ENCODE results near the gene HDAC7.

The HDAC7 gene

GRCh38 chr12:47757840-47758583 is 61.7 kb downstream of the HDAC7 start:
- no peaks in the 10 kb centered on the region for H3K36me3 ChIP-seq (ENCODE audit: low read depth)
- ATAC-seq (ENCODE audit: low read depth) (peak; percentile 22), DNase-seq (ENCODE audit: low spot score) (no peak)
- no peaks in the 10 kb centered on the region for H3K9me3 ChIP-seq (ENCODE audit: severe bottlenecking)
- peaks cover 46% of the 10 kb centered on the region for H3K4me1 ChIP-seq (ENCODE audit: insufficient read depth, poor library complexity, severe bottlenecking)
- peak overlapping the region; percentile 40 for H3K4me3 ChIP-seq (ENCODE audit: severe bottlenecking)
- H3K27ac ChIP-seq (ENCODE audit: poor library complexity, severe bottlenecking), result peak overlapping the region; percentile 61
- TF ChIP-seq, protein P1, sequence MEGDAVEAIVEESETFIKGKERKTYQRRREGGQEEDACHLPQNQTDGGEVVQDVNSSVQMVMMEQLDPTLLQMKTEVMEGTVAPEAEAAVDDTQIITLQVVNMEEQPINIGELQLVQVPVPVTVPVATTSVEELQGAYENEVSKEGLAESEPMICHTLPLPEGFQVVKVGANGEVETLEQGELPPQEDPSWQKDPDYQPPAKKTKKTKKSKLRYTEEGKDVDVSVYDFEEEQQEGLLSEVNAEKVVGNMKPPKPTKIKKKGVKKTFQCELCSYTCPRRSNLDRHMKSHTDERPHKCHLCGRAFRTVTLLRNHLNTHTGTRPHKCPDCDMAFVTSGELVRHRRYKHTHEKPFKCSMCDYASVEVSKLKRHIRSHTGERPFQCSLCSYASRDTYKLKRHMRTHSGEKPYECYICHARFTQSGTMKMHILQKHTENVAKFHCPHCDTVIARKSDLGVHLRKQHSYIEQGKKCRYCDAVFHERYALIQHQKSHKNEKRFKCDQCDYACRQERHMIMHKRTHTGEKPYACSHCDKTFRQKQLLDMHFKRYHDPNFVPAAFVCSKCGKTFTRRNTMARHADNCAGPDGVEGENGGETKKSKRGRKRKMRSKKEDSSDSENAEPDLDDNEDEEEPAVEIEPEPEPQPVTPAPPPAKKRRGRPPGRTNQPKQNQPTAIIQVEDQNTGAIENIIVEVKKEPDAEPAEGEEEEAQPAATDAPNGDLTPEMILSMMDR (IDR thresholded peaks at IDR 0.05; ENCODE audit: poor library complexity, severe bottlenecking), result no peak
- no peaks in the 10 kb centered on the region for H3K27me3 ChIP-seq (ENCODE audit: insufficient read depth, poor library complexity, severe bottlenecking)

- ATAC-seq (ENCODE audit: low read depth) (no peak), DNase-seq (ENCODE audit: low spot score) (no peak)
- H3K4me3 ChIP-seq (ENCODE audit: severe bottlenecking), result peak overlapping the region; percentile 40
- H3K4me1 ChIP-seq (ENCODE audit: insufficient read depth, poor library complexity, severe bottlenecking), result peaks cover 52% of the 10 kb centered on the region
- no peaks in the 10 kb centered on the region for H3K36me3 ChIP-seq (ENCODE audit: low read depth)
- H3K27ac ChIP-seq (ENCODE audit: poor library complexity, severe bottlenecking), result peak overlapping the region; percentile 61
- H3K27me3 ChIP-seq (ENCODE audit: insufficient read depth, poor library complexity, severe bottlenecking), result no peaks in the 10 kb centered on the region
- TF ChIP-seq, protein P1 (IDR thresholded peaks at IDR 0.05; ENCODE audit: poor library complexity, severe bottlenecking), result no peak
- H3K9me3 ChIP-seq (ENCODE audit: severe bottlenecking), result no peaks in the 10 kb centered on the region
These were observed 62.3 kb downstream of the HDAC7 start for GRCh38 chr12:47757364-47757839.

DNA sequence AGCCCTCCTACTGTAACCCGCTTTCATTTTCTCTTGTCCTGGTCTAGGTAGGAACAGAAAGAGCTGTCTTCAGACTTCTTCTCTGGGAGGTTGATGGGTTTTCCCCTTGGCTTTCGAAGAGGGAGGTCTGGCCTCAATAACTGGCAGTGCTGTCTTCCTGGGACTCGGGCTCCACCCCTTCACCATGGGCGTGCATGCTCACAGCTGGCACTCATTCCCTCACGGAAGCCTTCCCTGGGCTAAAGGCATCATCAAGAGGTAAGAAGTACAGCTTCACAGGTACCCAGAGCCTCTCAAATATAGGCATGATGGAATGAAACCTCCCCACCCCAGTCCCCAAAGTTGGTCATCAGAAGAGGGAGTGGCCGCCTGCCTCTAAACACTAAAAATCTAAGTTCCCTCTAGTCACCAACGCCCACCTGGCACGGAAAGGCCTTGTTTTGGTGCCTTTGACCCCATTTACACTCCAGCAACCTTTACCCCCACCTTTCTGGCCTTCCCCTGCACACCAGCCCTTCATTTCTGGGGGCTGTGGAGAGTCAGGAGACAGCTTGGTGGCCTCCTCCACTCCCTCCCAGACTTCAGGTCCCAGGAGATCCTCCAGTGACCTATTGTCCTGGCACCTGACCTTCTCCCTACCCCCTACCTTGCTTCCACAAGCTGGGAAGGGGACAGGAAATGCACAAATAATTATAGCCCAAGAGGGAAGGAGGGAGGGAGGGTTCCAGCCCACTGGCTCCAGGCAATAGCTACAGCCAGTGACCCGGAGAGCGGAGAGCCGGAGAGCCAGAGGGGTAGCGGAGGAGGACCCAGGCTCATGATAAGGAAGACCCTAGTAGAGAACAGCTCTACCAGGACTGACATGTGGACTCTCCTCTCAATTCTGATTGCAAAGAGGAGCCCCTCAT is 63.8 kb downstream of the HDAC7 start:
- H3K9me3 ChIP-seq (ENCODE audit: severe bottlenecking), result no peaks in the 10 kb centered on the region
- ATAC-seq (ENCODE audit: low read depth) (no peak), DNase-seq (ENCODE audit: low spot score) (no peak)
- peak overlapping the region; percentile 98 for H3K27ac ChIP-seq (ENCODE audit: poor library complexity, severe bottlenecking)
- peaks cover 8% of the 10 kb centered on the region for H3K36me3 ChIP-seq (ENCODE audit: low read depth)
- TF ChIP-seq, protein P1 (IDR thresholded peaks at IDR 0.05; ENCODE audit: poor library complexity, severe bottlenecking), result no peak
- H3K4me3 ChIP-seq (ENCODE audit: severe bottlenecking), result no peak overlapping the region
- peaks cover 60% of the 10 kb centered on the region for H3K4me1 ChIP-seq (ENCODE audit: insufficient read depth, poor library complexity, severe bottlenecking)
- H3K27me3 ChIP-seq (ENCODE audit: insufficient read depth, poor library complexity, severe bottlenecking), result no peaks in the 10 kb centered on the region

GRCh38 chr12:47754881-47755280 is 64.8 kb downstream of the HDAC7 start:
- DNase-seq (ENCODE audit: low spot score), result no peak
- H3K27ac ChIP-seq (ENCODE audit: poor library complexity, severe bottlenecking), result peak overlapping the region; percentile 98

More at GRCh38 chr12:47754881-47755280, 64.8 kb downstream of the HDAC7 start:
- Histone ChIP-seq H3K36me3 (ENCODE audit: low read depth) (peaks cover 14% of the 10 kb centered on the region), H3K4me1 (ENCODE audit: insufficient read depth, poor library complexity, severe bottlenecking) (peaks cover 58% of the 10 kb centered on the region), H3K9me3 (ENCODE audit: severe bottlenecking) (no peaks in the 10 kb centered on the region), H3K4me3 (ENCODE audit: severe bottlenecking) (no peak overlapping the region), H3K27me3 (ENCODE audit: insufficient read depth, poor library complexity, severe bottlenecking) (no peaks in the 10 kb centered on the region)
- TF ChIP-seq, protein P1 (IDR thresholded peaks at IDR 0.05; ENCODE audit: poor library complexity, severe bottlenecking), result no peak
- ATAC-seq (ENCODE audit: low read depth), result no peak
